Neural progenitor cell (in vitro differentiated cells): ENCODE measurements around the gene PRUNE2.

Source experiments
- CTCF ChIP-seq: fragments of 200-600 bp; sonication (generic); IDR thresholded peaks from 2 replicates; pipeline ENCODE4 v1.5.1; 2017; ENCODE audit warnings: antibody characterized with exemption, mild to moderate bottlenecking
- EZH2phosphoT487 ChIP-seq: fragments of 200-600 bp; sonication (generic); IDR thresholded peaks from 2 replicates; pipeline ENCODE4 v1.6.1; 2017; ENCODE audit warnings: antibody characterized with exemption

DNA sequence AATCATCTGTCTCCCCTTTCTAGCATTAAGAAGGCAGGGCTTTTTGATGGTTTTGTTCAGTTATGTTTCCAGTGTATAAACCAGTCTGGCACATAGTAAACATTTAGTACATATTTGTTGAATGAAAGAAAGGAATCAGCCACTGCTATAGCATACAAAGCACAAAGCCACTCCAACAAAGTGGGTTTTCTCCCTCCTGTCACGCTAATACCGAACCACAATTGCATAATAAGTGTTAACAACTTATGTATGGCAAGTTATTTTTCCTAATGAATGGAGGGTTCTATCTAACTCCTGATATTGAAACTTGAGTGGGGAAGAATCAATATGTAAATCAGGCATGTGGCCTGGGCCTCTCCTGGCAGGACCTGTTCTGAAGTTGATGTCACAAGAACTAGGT lies 53.9 kb downstream of the PRUNE2 start:
- TF ChIP-seq CTCF: no peak
- TF ChIP-seq EZH2phosphoT487: no peak
